Cardiac muscle cell (in vitro differentiated cells and primary cell): Measurements from ENCODE around the gene DDX41. TPM values are rescaled to one million over a fixed set of nuclear protein-coding genes. Genes with fewer than 3 reads are reported as not detected.

ENCODE experiments used
- DNase-seq, 2 donors: peaks; one replicate each; pipeline versions ENCODE4 v3.0.0 to v3.0.0-alpha.2; 2010 to 2017; ENCODE audit warnings: low read depth in 1 of 2, low spot score in 1 of 2
- H3K27ac ChIP-seq: fragments of 200-600 bp; sonication (generic); 2 replicates; pipeline ENCODE4 v1.5.1; 2016
- H3K27me3 ChIP-seq: fragments of 200-600 bp; sonication (generic); 2 replicates; pipeline ENCODE4 v1.6.0; 2016; ENCODE audit warnings: control low read depth
- H3K36me3 ChIP-seq: fragments of 200-600 bp; sonication (generic); 2 replicates; pipeline ENCODE4 v1.5.1; 2016; ENCODE audit warnings: control low read depth
- H3K4me1 ChIP-seq: fragments of 200-600 bp; sonication (generic); 2 replicates; pipeline ENCODE4 v1.8.1; 2017; ENCODE audit warnings: low read depth, mild to moderate bottlenecking, mixed run types
- H3K4me3 ChIP-seq: fragments of 200-600 bp; sonication (generic); 2 replicates; pipeline ENCODE4 v1.5.1; 2016; ENCODE audit warnings: mild to moderate bottlenecking
- H3K9me3 ChIP-seq: fragments of 200-600 bp; sonication (generic); 2 replicates; pipeline ENCODE4 v1.5.1; 2017; ENCODE audit warnings: low read depth, mild to moderate bottlenecking, control low read depth
- polyA plus RNA-seq: library from polyadenylated mRNA; unstranded; fragments of >200 nt; fragmentation: Nextera tagmentation; extraction: Ambion mirVana; gene quantifications from 2 replicates; pipeline ENCODE4 v1.2.1, GENCODE V29; 2016
- total RNA-seq: library from RNA; depleted of rRNA; stranded (reverse); fragments of >200 nt; gene quantifications from 2 replicates; pipeline ENCODE4 v1.2.3, GENCODE V29; 2016
- TF ChIP-seq, protein P1 (sequence below): IDR thresholded peaks from 2 replicates; pipeline ENCODE4 v1.5.1; 2012; ENCODE audit warnings: low read depth, mild to moderate bottlenecking, low read length

Gene DDX41
- total and polyA plus RNA-seq, 2 experiments from 2014 or later = 109 to 183 TPM

DNA sequence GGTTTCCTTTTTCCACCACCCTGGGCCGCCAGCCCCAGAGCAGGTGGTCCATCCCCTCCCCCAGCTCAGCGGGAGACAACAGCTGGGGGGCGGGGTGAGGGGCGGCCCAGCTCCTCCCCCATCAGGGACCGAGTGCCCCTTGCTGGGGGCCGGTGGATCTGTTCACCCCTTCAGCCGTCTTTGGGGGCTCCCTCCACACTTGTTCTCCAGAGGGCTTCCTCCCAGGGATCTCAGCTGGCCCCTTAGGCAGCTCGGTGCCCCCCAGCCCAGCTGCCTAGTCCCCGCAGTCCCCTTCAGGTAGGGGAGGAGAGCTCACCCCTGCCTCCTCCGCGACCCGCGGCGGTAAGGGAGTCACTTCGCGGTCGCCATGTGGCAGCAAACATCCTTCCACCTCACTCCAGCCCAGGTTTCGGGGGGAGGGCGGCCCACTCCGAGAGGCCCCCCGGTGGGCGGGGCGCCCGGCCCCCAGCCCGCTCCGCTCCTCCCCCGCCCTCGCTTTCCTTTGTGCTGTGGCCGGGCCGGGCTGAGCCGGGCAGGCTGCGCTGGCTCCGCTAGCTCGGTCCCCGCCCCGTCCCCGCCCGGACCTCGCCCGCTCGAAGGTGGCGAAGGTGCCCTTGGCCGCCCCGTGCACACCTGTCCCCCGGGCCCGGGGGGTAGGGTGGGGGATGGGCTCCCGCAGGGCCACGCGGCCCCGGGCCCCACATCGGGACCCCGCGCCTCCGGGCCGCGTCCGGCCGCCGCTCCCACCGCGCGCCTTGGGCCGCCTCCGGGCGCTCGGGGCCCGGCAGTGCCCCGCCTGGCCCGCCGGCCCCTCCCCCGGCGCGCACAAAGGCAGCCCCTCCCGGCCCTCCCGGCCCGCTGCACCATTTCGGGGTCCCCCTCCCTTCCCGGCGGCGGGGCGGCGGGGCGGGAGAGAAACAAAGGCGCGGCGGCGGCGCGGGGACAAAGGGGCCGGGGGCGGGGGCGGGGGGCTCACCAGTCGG lies 44.0 kb downstream of the DDX41 start:
- Histone ChIP-seq H3K36me3 (peaks cover 3% of the 10 kb centered on the region), H3K4me3 (peak overlapping the region; percentile 100), H3K27me3 (no peaks in the 10 kb centered on the region), H3K27ac (peak overlapping the region; percentile 98), H3K4me1 (peaks cover 9% of the 10 kb centered on the region), H3K9me3 (no peaks in the 10 kb centered on the region)
- peak in 1 of 2 donors; percentile 78 for DNase-seq
- TF ChIP-seq, protein P1, sequence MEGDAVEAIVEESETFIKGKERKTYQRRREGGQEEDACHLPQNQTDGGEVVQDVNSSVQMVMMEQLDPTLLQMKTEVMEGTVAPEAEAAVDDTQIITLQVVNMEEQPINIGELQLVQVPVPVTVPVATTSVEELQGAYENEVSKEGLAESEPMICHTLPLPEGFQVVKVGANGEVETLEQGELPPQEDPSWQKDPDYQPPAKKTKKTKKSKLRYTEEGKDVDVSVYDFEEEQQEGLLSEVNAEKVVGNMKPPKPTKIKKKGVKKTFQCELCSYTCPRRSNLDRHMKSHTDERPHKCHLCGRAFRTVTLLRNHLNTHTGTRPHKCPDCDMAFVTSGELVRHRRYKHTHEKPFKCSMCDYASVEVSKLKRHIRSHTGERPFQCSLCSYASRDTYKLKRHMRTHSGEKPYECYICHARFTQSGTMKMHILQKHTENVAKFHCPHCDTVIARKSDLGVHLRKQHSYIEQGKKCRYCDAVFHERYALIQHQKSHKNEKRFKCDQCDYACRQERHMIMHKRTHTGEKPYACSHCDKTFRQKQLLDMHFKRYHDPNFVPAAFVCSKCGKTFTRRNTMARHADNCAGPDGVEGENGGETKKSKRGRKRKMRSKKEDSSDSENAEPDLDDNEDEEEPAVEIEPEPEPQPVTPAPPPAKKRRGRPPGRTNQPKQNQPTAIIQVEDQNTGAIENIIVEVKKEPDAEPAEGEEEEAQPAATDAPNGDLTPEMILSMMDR = no peak

DNA sequence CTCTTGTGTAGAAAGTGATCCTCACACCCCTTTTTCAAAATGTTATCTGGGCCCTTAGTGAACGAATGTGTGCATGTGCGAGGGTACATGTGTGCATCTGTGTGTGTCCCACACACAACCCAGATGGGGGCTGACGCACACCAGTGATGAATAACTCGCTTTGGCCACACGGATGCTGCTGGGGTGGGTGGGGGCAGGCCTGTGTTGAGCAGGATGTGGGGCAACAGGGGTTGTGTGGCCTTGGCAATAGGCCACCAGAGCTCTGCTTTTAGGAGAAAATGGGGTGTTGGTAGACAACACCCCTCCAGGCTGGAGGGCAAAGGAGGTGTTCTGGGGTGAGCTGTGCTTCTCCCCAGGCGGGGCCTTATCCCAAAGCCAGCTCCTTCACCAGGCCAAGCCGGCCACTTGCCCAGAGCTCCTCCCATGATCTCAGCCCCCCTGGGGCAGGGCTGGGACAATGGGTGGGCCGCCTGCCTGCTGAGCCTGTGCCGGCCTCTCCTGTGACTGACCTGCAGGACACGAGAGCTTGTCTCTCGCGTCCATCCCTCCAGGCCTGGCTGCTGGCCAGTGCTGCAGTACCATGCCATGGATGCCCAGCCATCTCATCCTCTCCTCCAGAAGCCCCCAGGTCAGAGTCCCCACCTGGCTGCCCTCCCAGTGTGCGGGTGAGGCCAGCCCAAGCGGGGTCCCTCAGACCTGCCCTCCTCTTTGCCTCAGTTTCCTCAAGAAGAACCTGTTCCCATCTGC lies 45.0 kb downstream of the DDX41 start:
- TF ChIP-seq, protein P1 = no peak
- peaks cover 9% of the 10 kb centered on the region for H3K4me1 ChIP-seq
- peaks cover 13% of the 10 kb centered on the region for H3K36me3 ChIP-seq
- no peaks in the 10 kb centered on the region for H3K27me3 ChIP-seq
- no peak overlapping the region for H3K27ac ChIP-seq
- peak overlapping the region; percentile 100 for H3K4me3 ChIP-seq
- H3K9me3 ChIP-seq = no peaks in the 10 kb centered on the region
- DNase-seq = peak in 1 of 2 donors; percentile 52

DNA sequence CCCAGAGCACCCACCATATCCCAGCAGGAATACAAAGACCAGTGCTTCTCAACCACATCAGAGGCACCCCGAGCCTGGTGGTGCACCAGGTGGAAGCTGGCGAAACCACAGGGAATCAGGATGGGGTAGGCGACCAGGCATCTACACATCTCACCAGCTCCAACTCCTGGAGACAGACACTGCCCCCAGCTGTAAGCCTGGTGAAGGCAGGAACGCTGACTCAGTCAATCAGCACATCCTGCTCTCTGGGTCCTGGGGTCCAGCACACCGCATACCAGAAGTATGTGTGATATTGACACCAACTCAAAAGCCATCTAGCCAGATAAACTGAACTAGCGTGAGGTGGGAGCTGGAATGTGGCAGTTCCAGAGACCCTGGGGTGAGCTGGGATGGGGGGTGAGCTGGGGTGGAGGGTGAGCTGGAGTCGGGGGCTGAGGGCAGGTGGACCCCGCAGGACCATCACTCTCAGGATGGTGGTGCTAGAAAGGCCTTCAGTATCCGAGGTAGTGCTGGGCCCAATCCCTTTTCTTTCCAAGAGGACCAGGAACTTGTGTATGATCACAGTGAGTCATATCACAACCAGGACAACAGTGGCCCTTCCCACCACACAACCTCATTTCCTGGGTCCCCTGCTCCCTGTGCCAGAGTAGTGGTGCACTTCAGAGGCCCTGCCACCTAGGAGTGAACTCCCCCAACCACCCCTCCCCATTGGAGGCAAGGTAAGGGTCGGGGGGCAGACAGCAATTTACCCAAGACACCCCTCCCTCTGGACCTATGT lies 45.8 kb downstream of the DDX41 start:
- H3K27ac ChIP-seq = no peak overlapping the region
- DNase-seq = no peak
- peaks cover 21% of the 10 kb centered on the region for H3K36me3 ChIP-seq
- no peaks in the 10 kb centered on the region for H3K9me3 ChIP-seq
- peaks cover 9% of the 10 kb centered on the region for H3K4me1 ChIP-seq
- TF ChIP-seq, protein P1 = no peak
- H3K27me3 ChIP-seq = no peaks in the 10 kb centered on the region
- no peak overlapping the region for H3K4me3 ChIP-seq

DNA sequence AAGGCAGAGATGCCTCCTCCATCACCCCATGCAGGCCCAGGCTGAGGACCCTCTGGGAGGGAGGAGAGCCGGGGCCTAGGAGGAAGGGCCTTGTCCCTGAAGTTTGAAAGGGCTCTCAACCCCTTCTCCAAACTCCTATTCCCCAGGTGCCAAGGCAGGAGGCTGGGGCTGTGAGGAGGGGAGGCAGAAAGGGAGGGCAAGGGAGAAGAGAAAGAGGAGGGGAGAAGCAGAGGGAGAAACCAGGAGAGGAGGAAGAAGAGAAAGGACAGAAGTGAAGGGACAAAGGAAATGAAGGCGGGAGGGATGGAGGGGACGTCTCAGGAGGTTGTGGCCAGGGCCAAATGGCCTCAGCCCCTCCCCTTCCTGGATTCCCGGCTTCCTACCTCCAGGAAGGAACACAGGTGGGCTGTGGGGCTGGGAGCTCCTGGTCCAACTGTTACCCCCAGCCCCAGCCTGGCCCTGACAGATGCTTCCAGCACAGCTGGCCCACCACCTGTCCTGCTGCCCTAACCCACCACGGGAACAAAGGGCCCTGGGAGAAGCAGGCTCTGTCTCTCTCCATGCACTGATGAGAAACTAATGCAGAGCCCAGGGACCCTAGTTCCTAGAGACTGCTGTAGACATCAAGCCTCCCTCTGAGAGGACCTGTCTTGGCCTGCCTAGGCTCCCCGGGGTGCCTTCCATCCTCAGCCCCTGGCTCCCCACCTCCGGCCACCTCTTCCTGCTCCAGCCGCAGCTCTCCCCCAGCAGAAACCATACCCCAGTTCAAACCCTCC lies 46.8 kb downstream of the DDX41 start:
- no peaks in the 10 kb centered on the region for H3K9me3 ChIP-seq
- H3K27ac ChIP-seq = no peak overlapping the region
- H3K27me3 ChIP-seq = no peaks in the 10 kb centered on the region
- TF ChIP-seq, protein P1 = no peak
- H3K4me1 ChIP-seq = peaks cover 9% of the 10 kb centered on the region
- H3K36me3 ChIP-seq = peaks cover 30% of the 10 kb centered on the region
- no peak overlapping the region for H3K4me3 ChIP-seq
- no peak for DNase-seq
